G401.6 (cell line): ENCODE data around the gene SHROOM4.

Experiments
- FAIRE-seq: peaks from 2 replicates; lab custom pipeline; 2012; peaks lifted over from hg19 to GRCh38; lab: Jason Lieb, UNC

SHROOM4 gene

GRCh38 chrX:50618788-50619558, 195.0 kb downstream of the SHROOM4 start:
- FAIRE-seq: no peak

GRCh38 chrX:50617183-50617582, 196.8 kb downstream of the SHROOM4 start:
- no peak for FAIRE-seq

DNA sequence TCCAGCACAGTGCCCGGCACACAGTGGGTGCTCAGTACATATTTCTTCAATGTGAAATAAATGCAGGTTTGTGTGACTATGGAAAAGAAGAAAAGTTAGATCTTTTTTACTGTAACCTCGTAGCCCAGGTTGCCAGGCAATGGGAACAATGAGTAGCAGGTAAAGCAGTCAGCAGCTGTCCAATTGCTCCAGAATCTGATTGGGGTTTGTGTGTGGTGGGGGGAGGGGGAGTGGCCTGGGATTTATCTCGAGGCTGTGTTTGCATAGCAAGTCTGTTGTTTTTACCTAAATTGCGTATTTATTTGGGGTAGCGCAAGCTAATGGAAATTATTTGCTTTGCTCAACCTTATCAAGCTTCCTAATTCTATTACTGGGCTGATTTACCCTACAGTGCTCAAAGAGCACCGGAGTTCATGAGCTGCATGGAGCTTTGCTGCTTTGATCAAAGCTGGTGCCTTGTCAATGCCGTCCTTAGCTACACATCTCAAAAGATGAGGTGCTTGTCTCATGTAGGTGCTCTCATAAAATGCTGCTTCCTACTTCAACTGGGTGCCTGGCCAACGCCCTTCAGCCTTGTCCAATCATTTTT, 198.3 kb downstream of the SHROOM4 start:
- FAIRE-seq: no peak

DNA sequence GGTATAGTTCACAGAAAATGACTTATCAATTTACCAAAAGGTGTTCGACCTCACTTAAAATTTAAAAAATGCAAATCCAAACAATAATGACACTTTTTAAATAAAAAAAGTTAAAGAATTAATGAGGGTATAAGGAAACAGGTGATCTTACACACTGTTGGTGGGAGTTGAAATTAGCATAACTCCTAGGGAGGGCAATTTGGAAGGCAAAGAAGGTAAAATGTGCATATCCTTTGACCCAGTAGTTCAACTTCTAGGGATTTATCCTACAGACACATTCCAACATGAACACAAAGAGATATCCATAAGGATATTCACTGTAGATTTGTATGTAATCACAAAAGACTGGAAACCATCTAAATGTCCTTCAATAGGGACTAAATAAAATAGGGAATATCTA, 199.5 kb downstream of the SHROOM4 start:
- FAIRE-seq: no peak

DNA sequence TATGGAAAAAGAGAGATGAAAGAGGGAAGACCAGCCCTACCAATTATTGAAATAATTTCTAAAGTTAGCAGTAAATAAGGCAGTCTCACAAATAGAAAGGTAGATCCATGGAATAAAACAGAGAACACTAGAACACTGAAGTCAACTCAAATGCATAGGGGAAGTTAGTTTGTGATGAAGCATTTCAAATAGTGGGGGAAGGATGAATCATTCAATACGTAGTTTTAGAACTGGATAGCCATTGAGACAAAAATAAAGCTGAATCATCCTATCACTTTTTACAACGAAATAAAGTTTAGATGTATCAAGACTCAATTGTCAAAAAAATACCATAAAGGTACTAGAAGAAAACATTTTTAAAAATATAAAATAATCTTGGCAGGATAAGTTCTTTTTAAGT, 200.1 kb downstream of the SHROOM4 start:
- peak; percentile 28 for FAIRE-seq

GRCh38 chrX:50609796-50610195, 204.2 kb downstream of the SHROOM4 start:
- no peak for FAIRE-seq

DNA sequence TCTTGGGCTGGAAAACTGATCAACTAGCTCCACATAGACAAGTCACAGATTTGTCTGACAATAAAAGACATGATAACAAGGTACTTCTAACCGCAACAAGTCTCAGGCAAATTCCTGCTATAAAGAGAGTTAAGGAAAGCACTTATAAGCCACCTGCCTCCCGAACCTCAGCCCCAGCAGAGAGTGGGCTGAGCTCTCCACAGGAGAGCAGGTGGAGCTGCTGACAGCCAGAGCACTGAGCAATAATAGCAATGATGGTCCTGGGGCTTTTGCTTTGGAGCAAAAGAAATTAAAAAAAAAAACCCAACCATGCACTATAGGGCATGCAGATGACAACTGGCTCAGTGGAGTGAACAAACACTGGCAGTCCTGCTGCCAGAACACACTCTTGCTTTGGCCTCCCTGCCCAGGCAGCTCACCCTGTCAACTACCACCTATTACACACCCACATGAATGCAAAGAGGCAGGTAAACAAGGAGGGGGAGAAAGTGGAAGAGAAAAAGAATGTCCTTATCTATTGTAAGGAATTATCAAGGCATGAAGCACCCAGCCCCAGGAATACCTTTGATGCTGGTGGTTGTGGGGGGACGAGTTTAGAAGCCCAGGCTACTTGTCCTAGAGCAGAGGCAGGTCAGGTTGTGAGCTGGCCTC, 207.6 kb downstream of the SHROOM4 start:
- no peak for FAIRE-seq

- FAIRE-seq: no peak
Observed at GRCh38 chrX:50596056-50596455, 217.9 kb downstream of the SHROOM4 start.

GRCh38 chrX:50594788-50595187, 219.2 kb downstream of the SHROOM4 start:
- FAIRE-seq: no peak

- no peak for FAIRE-seq
Observed at GRCh38 chrX:50586980-50587379, 227.0 kb downstream of the SHROOM4 start.

GRCh38 chrX:50586407-50586806, 227.6 kb downstream of the SHROOM4 start:
- FAIRE-seq: no peak

GRCh38 chrX:50581405-50581804, 232.6 kb downstream of the SHROOM4 start:
- no peak for FAIRE-seq

DNA sequence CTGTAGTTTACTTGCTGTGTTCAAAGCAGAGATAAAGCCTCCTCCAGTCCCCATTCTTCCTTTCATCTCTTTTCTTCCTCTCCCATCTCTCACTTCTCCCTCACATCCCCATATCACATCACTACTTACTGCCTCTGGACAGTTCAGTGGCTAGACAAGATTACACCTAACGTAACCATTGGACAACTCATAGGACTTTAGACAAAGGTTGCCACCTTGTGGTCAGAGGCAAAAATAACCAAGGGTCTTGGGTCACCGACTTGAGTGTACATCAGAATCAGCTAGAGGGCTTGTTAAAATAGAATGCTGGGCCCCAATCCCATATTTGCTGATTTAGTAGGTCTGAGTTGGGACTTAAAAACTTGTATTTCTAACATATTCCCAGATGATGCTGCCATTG, 234.0 kb downstream of the SHROOM4 start:
- FAIRE-seq: no peak

DNA sequence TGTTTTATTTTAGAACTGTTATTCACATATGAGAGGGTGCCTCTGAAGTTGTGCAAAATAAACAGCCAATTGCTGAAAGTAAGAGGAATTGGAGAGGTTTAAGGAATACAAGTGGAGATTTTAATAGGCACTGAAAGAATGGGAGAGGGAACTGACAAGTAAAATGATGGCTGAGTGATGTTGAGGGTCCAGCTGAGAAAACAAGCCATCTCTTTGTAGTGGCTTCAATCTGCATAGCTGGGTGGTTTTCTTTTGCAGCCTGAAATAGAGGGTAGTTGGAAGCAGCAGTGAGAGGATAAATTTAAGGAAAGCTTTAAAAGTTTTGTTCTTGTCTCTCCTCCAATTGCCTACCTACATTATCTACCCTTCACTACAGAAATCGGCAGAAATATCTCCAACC, 236.7 kb downstream of the SHROOM4 start:
- no peak for FAIRE-seq

- FAIRE-seq: no peak
Observed at GRCh38 chrX:50567636-50568035, 246.4 kb downstream of the SHROOM4 start.

GRCh38 chrX:50565718-50566117, 248.3 kb downstream of the SHROOM4 start:
- FAIRE-seq: no peak
